Motor neuron (in vitro differentiated cells): Measurements from ENCODE around the gene CDK5RAP3. TPM values are rescaled to one million over a fixed set of nuclear protein-coding genes. Genes with fewer than 3 reads are reported as not detected.
"Not testable (repeated sequence)": the region's sequence is repeated elsewhere in the genome, so short reads cannot be mapped to it uniquely, and the experiment has no call there.

Experiments
- ATAC-seq, 8 experiments: fragments of 200-7000 bp; cut with Tn5 transposase; replicated peaks in 6 of 8; 2 replicates each; pipeline ENCODE4 v1.8.0; 2021; ENCODE audit warnings: mild to moderate bottlenecking in 8 of 8, moderate library complexity in 8 of 8
- H3K27ac ChIP-seq, 2 donors: fragments of 250-450 bp; sonication (Bioruptor Pico); 2 replicates each; pipeline ENCODE4 v1.9.0; 2021; ENCODE audit warnings: antibody characterized with exemption in 2 of 2, mild to moderate bottlenecking in 2 of 2, moderate library complexity in 1 of 2
- H3K4me1 ChIP-seq, 2 donors: fragments of 250-450 bp; sonication (Bioruptor Pico); replicated peaks in 1 of 2; 2 replicates each; pipeline ENCODE4 v1.6.1; 2021; ENCODE audit warnings: antibody characterized with exemption in 2 of 2, mild to moderate bottlenecking in 2 of 2, moderate library complexity in 1 of 2
- H3K4me3 ChIP-seq, 5 donors: fragments of 250-450 bp; sonication (Bioruptor Pico); 2 replicates each; pipeline ENCODE4 v1.9.0; 2021; ENCODE audit warnings: antibody characterized with exemption in 5 of 5, mild to moderate bottlenecking in 5 of 5, moderate library complexity in 4 of 5
- WGBS, 10 experiments: fragments of 450-650 bp; shearing (Covaris generic); methylation state at CpG; one replicate each; pipeline ENCODE4 v1.0.0; 2022; 5-methylcytosine and 5-hydroxymethylcytosine counted together
- in situ Hi-C, 9 experiments: fragments of 400-800 bp; cut with MboI; loops; one replicate each; pipeline ENCODE4 v1.15.0; 2021; ENCODE audit warnings: low sequenced_read_pairs in 9 of 9, low pct_unique_long_range_greater_than_20kb in 2 of 9; ENCODE audit not compliant: unreplicated experiment in 9 of 9
- total RNA-seq, 8 experiments: library from RNA; unstranded; fragments of 300-600 nt; gene quantifications; 2 replicates each; pipeline versions ENCODE4 v1.2.3 to v1.2.4, GENCODE V29; 2022

CDK5RAP3 gene
- total RNA-seq, 8 experiments from 2014 or later: 86.4 to 209 (median 118) TPM

- no peak overlapping the region for H3K27ac ChIP-seq
- peaks cover 41 to 43% of the 10 kb centered on the region in 2 donors for H3K4me1 ChIP-seq
- no peak overlapping the region for H3K4me3 ChIP-seq
- 60 to 100% (median 82%) methylated on average over 1 to 7 of the region's 11 CpGs; no CpG with 5 or more reads in 2 of the 10 experiments for WGBS, 10 experiments
- in situ Hi-C loops: loop anchor here in 1 of 9 experiments (5.0 kb wide), 1 partner anchor 34 kb away; no protein-coding TSS in a partner anchor
- ATAC-seq: no peak
Measured at GRCh38 chr17:47983492-47984223, 12.7 kb downstream of the CDK5RAP3 start.

GRCh38 chr17:47986520-47986919, 15.6 kb downstream of the CDK5RAP3 start:
- Histone ChIP-seq H3K27ac (no peak overlapping the region), H3K4me1 (peaks cover 65 to 69% of the 10 kb centered on the region in 2 donors), H3K4me3 (no peak overlapping the region)
- in situ Hi-C loops: no loop called here
- no peak for ATAC-seq
- WGBS, 10 experiments: 37 to 100% (median 69%) methylated on average over 1 to 5 of the region's 5 CpGs; no CpG with 5 or more reads in 2 of the 10 experiments

- H3K4me1 ChIP-seq: peaks cover 66 to 70% of the 10 kb centered on the region in 2 donors
- H3K4me3 ChIP-seq: no peak overlapping the region
- H3K27ac ChIP-seq: peak overlapping the region in 1 of 2 donors; percentile 23
- in situ Hi-C loops: no loop called here
- WGBS, 10 experiments: 0 to 30% (median 16%) methylated on average over 1 to 8 of the region's 17 CpGs; no CpG with 5 or more reads in 2 of the 10 experiments
- peak; percentile 76 to 90 (median 86) for ATAC-seq
Measured at GRCh38 chr17:47987240-47987835, 16.4 kb downstream of the CDK5RAP3 start.

- 67 to 100% methylated on average over 1 of the region's 1 CpG; no CpG with 5 or more reads in 8 of the 10 experiments for WGBS, 10 experiments
- in situ Hi-C loops, H3K27ac ChIP-seq, ATAC-seq, H3K4me3 ChIP-seq: not testable (repeated sequence)
- peaks cover 67 to 71% of the 10 kb centered on the region in 2 donors for H3K4me1 ChIP-seq
Measured at GRCh38 chr17:47988445-47988844, 17.5 kb downstream of the CDK5RAP3 start.

GRCh38 chr17:47989159-47989558, 18.2 kb downstream of the CDK5RAP3 start:
- in situ Hi-C loops: no loop called here
- no peak for ATAC-seq
- WGBS, 10 experiments: 62 to 100% (median 77%) methylated on average over 1 to 9 of the region's 10 CpGs; no CpG with 5 or more reads in 4 of the 10 experiments
- Histone ChIP-seq H3K27ac (no peak overlapping the region), H3K4me3 (no peak overlapping the region), H3K4me1 (peaks cover 74 to 78% of the 10 kb centered on the region in 2 donors)

- ATAC-seq: no peak
- peaks cover 79 to 83% of the 10 kb centered on the region in 2 donors for H3K4me1 ChIP-seq
- no peak overlapping the region for H3K4me3 ChIP-seq
- no peak overlapping the region for H3K27ac ChIP-seq
- in situ Hi-C loops: no loop called here
- WGBS, 10 experiments: 86 to 100% (median 100%) methylated on average over 1 of the region's 1 CpG; no CpG with 5 or more reads in 4 of the 10 experiments
Measured at GRCh38 chr17:47989700-47990099, 18.8 kb downstream of the CDK5RAP3 start.

- in situ Hi-C loops: no loop called here
- peak in 2 of 8 experiments; percentile 6 to 8 for ATAC-seq
- peak overlapping the region; percentile 23 to 60 for H3K27ac ChIP-seq
- WGBS, 10 experiments: 0 to 80% (median 6%) methylated on average over 1 to 5 of the region's 14 CpGs; no CpG with 5 or more reads in 6 of the 10 experiments
- H3K4me1 ChIP-seq: peaks cover 94 to 98% of the 10 kb centered on the region in 2 donors
- H3K4me3 ChIP-seq: no peak overlapping the region
Measured at GRCh38 chr17:47990962-47991731, 20.2 kb downstream of the CDK5RAP3 start.

- H3K27ac ChIP-seq: no peak overlapping the region
- H3K4me1 ChIP-seq: peaks cover 94 to 96% of the 10 kb centered on the region in 2 donors
- in situ Hi-C loops: no loop called here
- peak in 3 of 8 experiments; percentile 7 to 13 (median 9) for ATAC-seq
- WGBS, 10 experiments: 23 to 100% (median 76%) methylated on average over 1 to 4 of the region's 4 CpGs
- no peak overlapping the region for H3K4me3 ChIP-seq
Measured at GRCh38 chr17:47992216-47992615, 21.3 kb downstream of the CDK5RAP3 start.

GRCh38 chr17:47993031-47993564, 22.2 kb downstream of the CDK5RAP3 start:
- H3K4me1 ChIP-seq: peaks cover 85 to 94% of the 10 kb centered on the region in 2 donors
- H3K4me3 ChIP-seq: no peak overlapping the region
- WGBS, 10 experiments: 18 to 84% (median 48%) methylated on average over 3 to 6 of the region's 9 CpGs; no CpG with 5 or more reads in 5 of the 10 experiments
- in situ Hi-C loops: no loop called here
- H3K27ac ChIP-seq: peak overlapping the region in 1 of 2 donors; percentile 6
- ATAC-seq: peak in 5 of 8 experiments; percentile 53 to 83 (median 79)

- WGBS, 10 experiments: 33 to 100% (median 81%) methylated on average over 1 to 5 of the region's 5 CpGs; no CpG with 5 or more reads in 3 of the 10 experiments
- no peak for ATAC-seq
- H3K27ac ChIP-seq: no peak overlapping the region
- in situ Hi-C loops: no loop called here
- H3K4me1 ChIP-seq: peaks cover 79 to 85% of the 10 kb centered on the region in 2 donors
- no peak overlapping the region for H3K4me3 ChIP-seq
Measured at GRCh38 chr17:47993964-47994363, 23.1 kb downstream of the CDK5RAP3 start.

GRCh38 chr17:47994724-47995123, 23.8 kb downstream of the CDK5RAP3 start:
- peak in 4 of 8 experiments; percentile 4 to 42 (median 28) for ATAC-seq
- in situ Hi-C loops: no loop called here
- Histone ChIP-seq H3K4me3 (no peak overlapping the region), H3K4me1 (peaks cover 77 to 80% of the 10 kb centered on the region in 2 donors), H3K27ac (peak overlapping the region; percentile 17 to 26)
- 37 to 75% (median 65%) methylated on average over 2 to 3 of the region's 4 CpGs; no CpG with 5 or more reads in 7 of the 10 experiments for WGBS, 10 experiments

- Histone ChIP-seq H3K4me3 (no peak overlapping the region), H3K4me1 (peaks cover 75 to 78% of the 10 kb centered on the region in 2 donors), H3K27ac (peak overlapping the region; percentile 26 to 49)
- WGBS, 10 experiments: 0 to 67% (median 40%) methylated on average over 1 to 5 of the region's 13 CpGs; no CpG with 5 or more reads in 6 of the 10 experiments
- peak in 5 of 8 experiments; percentile 30 to 50 (median 36) for ATAC-seq
- in situ Hi-C loops: no loop called here
Measured at GRCh38 chr17:47995241-47995935, 24.5 kb downstream of the CDK5RAP3 start.
